Body of pancreas (tissue), 4 donors: ENCODE results near the gene CRNKL1. TPM values are rescaled to one million over a fixed set of nuclear protein-coding genes. Genes with fewer than 3 reads are reported as not detected.

ENCODE experiments used
- ATAC-seq: fragments of 150-250 bp; one replicate; pipeline ENCODE4 v1.9.1; 2016
- DNase-seq, 4 donors: peaks; one replicate each; pipeline ENCODE4 v3.0.0-alpha.2; 2019
- H3K27ac ChIP-seq, 4 donors: fragments of 200-600 bp; sonication (generic); 1 replicate in 3 of 4; 2 replicates in 1 of 4; pipeline versions ENCODE4 v1.5.1 to v1.6.1; 2016 to 2019; ENCODE audit warnings: mild to moderate bottlenecking in 1 of 4, mixed read lengths in 1 of 4, moderate library complexity in 1 of 4
- H3K27me3 ChIP-seq, 2 donors: fragments of 200-600 bp; sonication (generic); one replicate each; pipeline ENCODE4 v1.6.0; 2016; ENCODE audit warnings: mild to moderate bottlenecking in 1 of 2
- H3K36me3 ChIP-seq, 2 donors: fragments of 200-600 bp; sonication (generic); replicated peaks in 1 of 2; 2 replicates each; pipeline ENCODE4 v1.5.1; 2016; ENCODE audit warnings: low read depth in 2 of 2; ENCODE audit not compliant: insufficient read depth in 1 of 2
- H3K4me1 ChIP-seq: fragments of 200-600 bp; sonication (generic); one replicate; pipeline ENCODE4 v1.6.0; 2016
- H3K4me3 ChIP-seq, 2 donors: fragments of 200-600 bp; sonication (generic); 1 replicate in 1 of 2; 2 replicates in 1 of 2; pipeline ENCODE4 v1.5.1; 2016 to 2019
- H3K9me3 ChIP-seq, 3 donors: fragments of 200-600 bp; sonication (generic); 1 replicate in 2 of 3; 2 replicates in 1 of 3; pipeline ENCODE4 v1.5.1; 2016
- CTCF ChIP-seq, 7 experiments: fragments of 450-650 bp in 4 of 7; fragments of 200-600 bp in 3 of 7; sonication (generic) in 3 of 7; IDR thresholded peaks; one replicate each; pipeline ENCODE4 v1.5.1; 2016 to 2019; ENCODE audit warnings: antibody characterized with exemption in 7 of 7
- POLR2A ChIP-seq, 3 donors: fragments of 450-650 bp; IDR thresholded peaks; one replicate each; pipeline ENCODE4 v1.6.1; 2016; ENCODE audit warnings: antibody characterized with exemption in 3 of 3, mild to moderate bottlenecking in 2 of 3
- WGBS, 2 donors: methylation state at CpG; one replicate each; pipeline ENCODE4 v1.1.5; 2017; 5-methylcytosine and 5-hydroxymethylcytosine counted together
- intact Hi-C: fragments of 100-400 bp; cut with DNase I; formaldehyde crosslinking; loops from one replicate; pipeline ENCODE4 v1.15.1; 2023
- total RNA-seq, 2 donors: library from RNA; depleted of rRNA; stranded (reverse); fragments of >200 nt; gene quantifications; one replicate each; pipeline ENCODE4 v1.1.0, GENCODE V29; 2016

Gene CRNKL1
- 10 to 100 TPM; 12.5 to 28.3 TPM for total RNA-seq

GRCh38 chr20:20052074-20052970 is at the start of gene CRNKL1, which contains the start of gene CFAP61:
TSS of gene CRNKL1 (minus strand) at chr20:20052466. CDS start at chr20:20052342, 124 bp downstream.
TSS of gene CFAP61 (plus strand) at chr20:20052532. CDS start at chr20:20056654, 4,122 bp downstream.
- Histone ChIP-seq H3K27me3 (no peaks in the 10 kb centered on the region), H3K9me3 (no peaks in the 10 kb centered on the region), H3K27ac (peak within 1 kb of the TSS; percentile 68 to 91 (median 80)), H3K4me3 (peak within 1 kb of the TSS; percentile 68 to 82), H3K4me1 (peaks cover 7% of the 10 kb centered on the region), H3K36me3 (peaks cover 25% of the 10 kb centered on the region in 2 donors)
- ATAC-seq, result peak; percentile 99
- WGBS, 2 donors, result 0% methylated on average over 30 to 67 of the region's 67 CpGs
- peak; percentile 97 to 98 (median 98) for DNase-seq
- TF ChIP-seq CTCF (IDR thresholded peaks at IDR 0.05) (peak in 4 of 7 experiments; percentile 26 to 46 (median 37)), POLR2A (IDR thresholded peaks at IDR 0.05) (peak in 2 of 3 donors; percentile 64 to 68)
- intact Hi-C loops, result no loop called here

- ATAC-seq (no peak), DNase-seq (no peak)
- Histone ChIP-seq H3K4me3 (no peak overlapping the region), H3K9me3 (no peaks in the 10 kb centered on the region), H3K27ac (no peak overlapping the region), H3K27me3 (no peaks in the 10 kb centered on the region), H3K36me3 (no peaks in the 10 kb centered on the region), H3K4me1 (no peaks in the 10 kb centered on the region)
- TF ChIP-seq CTCF (IDR thresholded peaks at IDR 0.05) (no peak), POLR2A (IDR thresholded peaks at IDR 0.05) (no peak)
- intact Hi-C loops, result no loop called here
These were observed 48.6 kb upstream of the CRNKL1 start for GRCh38 chr20:20100881-20101280.

- TF ChIP-seq CTCF (IDR thresholded peaks at IDR 0.05) (no peak), POLR2A (IDR thresholded peaks at IDR 0.05) (no peak)
- Histone ChIP-seq H3K9me3 (no peaks in the 10 kb centered on the region), H3K27ac (no peak overlapping the region), H3K36me3 (no peaks in the 10 kb centered on the region), H3K4me1 (no peaks in the 10 kb centered on the region), H3K27me3 (no peaks in the 10 kb centered on the region), H3K4me3 (no peak overlapping the region)
- intact Hi-C loops, result no loop called here
- WGBS, 2 donors, result 79 to 83% methylated on average over 11 of the region's 11 CpGs
- ATAC-seq, result no peak
- no peak for DNase-seq
These were observed 44.2 kb upstream of the CRNKL1 start for GRCh38 chr20:20096421-20096820.

GRCh38 chr20:20095114-20095872 is 43.0 kb upstream of the CRNKL1 start:
- no peaks in the 10 kb centered on the region for H3K9me3 ChIP-seq
- H3K36me3 ChIP-seq, result no peaks in the 10 kb centered on the region
- no peaks in the 10 kb centered on the region for H3K27me3 ChIP-seq
- ATAC-seq (no peak), DNase-seq (no peak)
- intact Hi-C loops, result no loop called here
- H3K4me1 ChIP-seq, result no peaks in the 10 kb centered on the region
- no peak overlapping the region for H3K4me3 ChIP-seq
- WGBS, 2 donors, result 83% methylated on average over 10 of the region's 10 CpGs
- TF ChIP-seq POLR2A (IDR thresholded peaks at IDR 0.05), result no peak
- no peak for TF ChIP-seq CTCF (IDR thresholded peaks at IDR 0.05)
- no peak overlapping the region for H3K27ac ChIP-seq
